Suppressor macrophage treated with lipopolysaccharide for 4 hours (primary cell): ENCODE measurements around the gene MAP7.

Source experiments
- DNase-seq: peaks from one replicate; pipeline ENCODE4 v3.0.0-alpha.2; 2020

MAP7 gene

GRCh38 chr6:136527831-136528230 is 22.4 kb downstream of the MAP7 start:
- DNase-seq: no peak

GRCh38 chr6:136526937-136527336 is 23.3 kb downstream of the MAP7 start:
- DNase-seq: no peak

- peak; percentile 67 for DNase-seq
Observed at GRCh38 chr6:136526196-136526930, 23.9 kb downstream of the MAP7 start.

DNA sequence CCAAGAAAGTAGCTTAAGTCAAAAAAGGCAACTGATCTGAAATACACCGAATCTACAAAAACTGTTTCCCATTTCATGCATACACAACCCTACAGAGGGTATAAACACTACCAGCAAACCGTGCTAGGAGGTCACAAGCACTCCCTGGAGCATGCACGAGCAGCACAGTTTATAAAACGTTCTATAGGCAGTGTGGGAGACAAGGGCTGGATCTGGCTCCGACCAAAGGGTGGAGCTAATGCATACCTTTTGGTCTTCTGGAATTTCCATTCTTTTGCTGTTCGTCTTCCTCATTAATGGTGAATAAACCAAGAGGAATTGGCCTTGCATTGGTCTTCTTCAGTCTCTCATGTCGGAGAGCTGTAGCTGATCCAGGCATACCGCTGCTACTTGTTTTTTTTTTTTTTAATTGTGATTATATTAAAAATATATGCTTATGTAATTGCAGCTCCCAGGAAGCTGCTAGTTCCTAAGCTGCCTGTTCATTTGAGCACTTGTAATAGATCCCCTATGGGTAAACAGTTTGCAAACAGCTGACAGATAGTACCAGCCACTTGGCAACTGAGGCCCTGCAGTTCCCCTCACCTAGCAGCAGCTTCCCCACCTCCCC is 24.5 kb downstream of the MAP7 start:
- DNase-seq: no peak

GRCh38 chr6:136524936-136525413 is 25.2 kb downstream of the MAP7 start:
- DNase-seq: peak; percentile 43

DNA sequence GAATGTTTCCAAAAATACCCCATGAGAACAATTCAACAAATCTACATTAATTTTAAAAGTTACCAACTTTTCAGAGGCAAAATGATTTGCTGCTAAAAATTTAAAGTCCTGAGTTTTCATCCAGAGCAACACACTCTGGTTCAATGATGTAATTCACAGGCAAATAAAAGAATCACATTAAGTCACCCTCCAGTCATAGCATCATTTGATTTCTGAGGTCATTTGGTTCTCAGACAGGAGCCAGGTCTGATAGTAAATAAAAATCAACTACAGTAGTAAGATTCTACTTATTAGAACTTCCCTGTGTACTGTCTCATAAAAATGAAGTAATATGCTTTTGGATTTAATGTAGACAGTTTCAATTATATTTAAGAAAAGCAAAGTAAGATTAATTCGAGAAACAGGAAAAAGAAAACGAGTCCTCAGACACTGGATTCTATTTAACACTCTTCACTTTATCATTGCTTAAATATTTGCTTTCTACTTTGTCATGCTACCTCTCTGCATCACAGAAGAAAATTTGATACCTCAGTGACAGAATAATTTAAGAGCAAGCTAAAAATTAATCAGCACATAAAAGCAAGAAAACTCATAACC is 25.8 kb downstream of the MAP7 start:
- peak; percentile 28 for DNase-seq

- DNase-seq: no peak
Observed at GRCh38 chr6:136523196-136523595, 27.0 kb downstream of the MAP7 start.

GRCh38 chr6:136522636-136523035 is 27.6 kb downstream of the MAP7 start:
- no peak for DNase-seq

GRCh38 chr6:136521911-136522310 is 28.3 kb downstream of the MAP7 start:
- DNase-seq: no peak

DNA sequence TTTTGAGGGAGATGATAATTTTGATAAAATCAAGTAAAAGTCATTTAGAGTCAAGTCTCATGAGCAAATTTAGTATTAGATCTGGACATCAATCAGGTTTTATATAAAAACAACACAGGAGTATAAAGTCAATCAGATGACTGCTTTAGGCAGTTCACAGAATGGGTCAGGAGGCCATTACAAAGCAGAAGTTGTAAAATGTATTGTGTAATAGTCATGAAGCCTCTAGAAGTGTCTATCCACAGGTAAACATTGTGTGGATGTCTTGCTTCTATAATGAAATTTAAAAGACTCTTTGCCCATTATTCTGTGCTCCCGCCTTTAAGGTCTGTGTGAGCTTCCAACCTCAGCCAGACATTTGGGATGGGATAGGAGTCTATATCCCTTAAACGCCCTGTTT is 28.8 kb downstream of the MAP7 start:
- no peak for DNase-seq

DNA sequence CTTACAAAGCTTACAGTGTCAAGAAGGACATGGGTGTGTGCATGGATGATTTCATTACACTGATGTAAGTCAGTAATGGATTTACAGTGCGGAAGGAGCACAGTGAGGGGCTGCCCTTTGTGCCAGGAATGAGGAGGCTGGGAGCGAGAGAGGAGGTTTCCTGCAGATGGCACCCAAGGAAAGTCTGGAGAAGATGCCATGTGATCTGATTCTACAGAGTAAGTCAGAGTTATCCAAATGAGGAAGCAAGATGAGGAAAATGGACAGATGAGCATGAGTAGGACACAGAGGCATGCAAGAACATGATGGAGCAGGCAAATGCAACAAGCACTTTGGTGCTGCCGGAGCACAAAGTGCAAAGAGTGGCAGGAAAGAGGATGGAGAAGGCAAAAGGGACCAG is 29.7 kb downstream of the MAP7 start:
- DNase-seq: peak; percentile 24

DNA sequence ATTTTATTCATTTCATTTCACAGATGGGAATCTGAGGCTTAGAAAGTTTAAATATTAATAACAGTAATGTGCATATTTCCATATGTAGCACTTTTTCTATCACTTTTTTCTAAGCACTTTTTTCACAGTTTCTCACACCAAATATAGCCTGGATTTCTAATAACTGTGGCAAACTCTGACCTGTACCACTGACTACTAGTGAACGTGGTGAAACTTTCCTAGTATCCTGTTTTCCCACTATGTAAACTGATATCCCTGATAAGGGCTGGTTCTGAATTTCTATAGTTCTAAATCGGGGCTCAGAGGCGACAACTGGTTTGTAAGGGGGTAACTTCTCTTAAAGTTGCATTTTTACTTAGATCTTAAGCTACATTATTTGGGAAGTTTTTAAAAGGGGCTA is 32.6 kb downstream of the MAP7 start:
- no peak for DNase-seq

- no peak for DNase-seq
Observed at GRCh38 chr6:136517002-136517401, 33.2 kb downstream of the MAP7 start.

- DNase-seq: no peak
Observed at GRCh38 chr6:136514591-136514990, 35.6 kb downstream of the MAP7 start.

GRCh38 chr6:136511926-136512325 is 38.3 kb downstream of the MAP7 start:
- DNase-seq: no peak

- no peak for DNase-seq
Observed at GRCh38 chr6:136511397-136511796, 38.8 kb downstream of the MAP7 start.

GRCh38 chr6:136510782-136511181 is 39.4 kb downstream of the MAP7 start:
- no peak for DNase-seq

DNA sequence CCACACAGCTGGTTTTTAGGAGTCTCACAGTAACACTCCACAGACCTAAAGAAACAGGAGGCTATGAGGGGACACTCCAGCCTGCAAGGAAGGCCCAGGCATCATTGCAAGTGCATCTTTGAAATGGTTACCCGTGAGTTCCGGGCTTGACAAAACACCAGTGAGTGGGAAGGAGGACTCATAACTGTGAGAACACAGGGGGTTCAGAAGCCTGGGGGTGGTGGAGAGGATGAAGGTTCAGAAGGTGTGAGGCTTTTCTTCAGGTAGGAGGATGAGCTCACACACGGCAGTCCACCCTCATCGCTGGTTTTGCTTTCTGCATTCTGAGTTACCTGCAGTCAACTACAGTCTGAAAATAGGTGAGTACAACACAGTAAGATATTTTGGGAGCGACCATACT is 39.9 kb downstream of the MAP7 start:
- no peak for DNase-seq

DNA sequence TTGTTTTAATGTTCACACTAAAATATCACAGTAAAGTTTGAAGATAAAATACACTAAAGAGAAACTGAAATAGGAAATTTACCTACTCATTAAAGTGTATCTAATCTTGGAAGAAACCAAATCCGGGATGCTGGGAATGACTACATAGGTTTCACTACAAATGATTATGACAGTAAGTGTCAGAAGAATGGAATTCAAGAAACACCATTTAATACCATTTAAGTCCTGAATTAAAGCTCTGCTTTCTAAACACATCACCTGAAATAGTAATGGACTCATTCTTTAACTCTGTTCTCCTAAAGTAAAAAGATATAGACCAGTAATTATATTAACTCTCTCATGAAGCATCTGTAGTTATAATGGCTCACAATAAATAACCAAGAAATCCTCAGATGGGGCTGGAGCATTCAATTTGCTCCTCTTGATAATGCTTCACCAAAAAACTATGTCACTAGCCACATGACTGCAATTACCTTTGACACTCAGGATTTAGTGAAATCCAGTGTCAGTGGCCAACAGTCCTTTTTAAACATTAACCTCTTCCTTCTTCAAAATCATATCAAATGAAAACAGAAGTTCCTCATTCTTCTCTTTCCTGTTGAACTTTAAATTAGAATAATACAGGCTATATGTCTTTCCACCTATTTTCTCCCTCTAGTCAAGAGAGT is 41.4 kb downstream of the MAP7 start:
- DNase-seq: no peak

GRCh38 chr6:136506124-136506799 is 44.0 kb downstream of the MAP7 start:
- no peak for DNase-seq

DNA sequence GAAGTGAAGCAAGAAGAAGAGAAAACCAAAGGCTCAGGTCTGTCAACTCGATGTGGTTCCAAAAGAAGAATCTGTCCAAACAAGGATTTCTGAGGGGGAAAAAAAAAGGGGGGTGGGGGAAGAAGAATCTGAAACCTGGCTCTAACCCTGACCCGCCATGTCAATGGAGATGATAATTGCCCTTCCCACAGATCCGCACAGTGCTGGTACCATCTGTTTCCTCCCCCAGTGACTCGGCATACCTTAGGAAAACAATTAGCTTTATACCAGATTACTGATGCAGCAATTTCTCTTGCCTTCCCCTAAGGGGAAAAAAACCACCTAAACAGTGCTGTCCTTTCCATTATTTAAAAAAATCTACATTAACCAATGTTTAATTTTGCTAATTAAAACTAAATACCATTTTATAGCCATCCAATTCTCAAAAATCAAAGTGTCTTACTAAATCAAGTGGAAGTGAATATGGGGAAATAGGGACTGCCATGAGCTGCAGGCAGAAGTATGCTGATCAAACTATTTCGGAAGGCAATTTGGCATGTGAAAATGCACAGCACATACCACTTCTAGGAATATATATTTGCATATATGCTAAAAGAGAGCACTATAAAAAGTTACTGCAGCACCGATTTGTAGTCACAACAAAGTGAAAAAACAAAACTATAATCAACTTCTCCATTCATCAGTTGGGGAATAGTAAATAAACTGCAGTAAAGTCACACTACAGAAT is 46.8 kb downstream of the MAP7 start:
- no peak for DNase-seq

GRCh38 chr6:136502786-136503185 is 47.4 kb downstream of the MAP7 start:
- DNase-seq: no peak
